ENCODE results near the gene ROR2. TPM values are rescaled to one million over a fixed set of nuclear protein-coding genes. Genes with fewer than 3 reads are reported as not detected.

ROR2 gene
- total RNA-seq, 1 donor from 2014 or later: 0.32 TPM

GRCh38 chr9:91558395-91558794 lies 391.6 kb downstream of the ROR2 start:
- intact Hi-C loops (cut with DNase I): no loop called here
- TF ChIP-seq, protein P1, sequence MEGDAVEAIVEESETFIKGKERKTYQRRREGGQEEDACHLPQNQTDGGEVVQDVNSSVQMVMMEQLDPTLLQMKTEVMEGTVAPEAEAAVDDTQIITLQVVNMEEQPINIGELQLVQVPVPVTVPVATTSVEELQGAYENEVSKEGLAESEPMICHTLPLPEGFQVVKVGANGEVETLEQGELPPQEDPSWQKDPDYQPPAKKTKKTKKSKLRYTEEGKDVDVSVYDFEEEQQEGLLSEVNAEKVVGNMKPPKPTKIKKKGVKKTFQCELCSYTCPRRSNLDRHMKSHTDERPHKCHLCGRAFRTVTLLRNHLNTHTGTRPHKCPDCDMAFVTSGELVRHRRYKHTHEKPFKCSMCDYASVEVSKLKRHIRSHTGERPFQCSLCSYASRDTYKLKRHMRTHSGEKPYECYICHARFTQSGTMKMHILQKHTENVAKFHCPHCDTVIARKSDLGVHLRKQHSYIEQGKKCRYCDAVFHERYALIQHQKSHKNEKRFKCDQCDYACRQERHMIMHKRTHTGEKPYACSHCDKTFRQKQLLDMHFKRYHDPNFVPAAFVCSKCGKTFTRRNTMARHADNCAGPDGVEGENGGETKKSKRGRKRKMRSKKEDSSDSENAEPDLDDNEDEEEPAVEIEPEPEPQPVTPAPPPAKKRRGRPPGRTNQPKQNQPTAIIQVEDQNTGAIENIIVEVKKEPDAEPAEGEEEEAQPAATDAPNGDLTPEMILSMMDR (IDR thresholded peaks at IDR 0.05): no peak
- no peak for DNase-seq (ENCODE audit: low spot score in 2 of 2)
- Histone ChIP-seq H3K27me3 (no peaks in the 10 kb centered on the region), H3K36me3 (no peaks in the 10 kb centered on the region), H3K9me3 (no peaks in the 10 kb centered on the region), H3K27ac (no peak overlapping the region), H3K4me1 (no peaks in the 10 kb centered on the region), H3K4me3 (no peak overlapping the region)

GRCh38 chr9:91557327-91557726 lies 392.7 kb downstream of the ROR2 start:
- Histone ChIP-seq H3K36me3 (no peaks in the 10 kb centered on the region), H3K9me3 (no peaks in the 10 kb centered on the region), H3K27me3 (no peaks in the 10 kb centered on the region), H3K27ac (no peak overlapping the region), H3K4me1 (no peaks in the 10 kb centered on the region), H3K4me3 (no peak overlapping the region)
- intact Hi-C loops (cut with DNase I): no loop called here
- DNase-seq (ENCODE audit: low spot score in 2 of 2): no peak
- TF ChIP-seq, protein P1 (IDR thresholded peaks at IDR 0.05): no peak

DNA sequence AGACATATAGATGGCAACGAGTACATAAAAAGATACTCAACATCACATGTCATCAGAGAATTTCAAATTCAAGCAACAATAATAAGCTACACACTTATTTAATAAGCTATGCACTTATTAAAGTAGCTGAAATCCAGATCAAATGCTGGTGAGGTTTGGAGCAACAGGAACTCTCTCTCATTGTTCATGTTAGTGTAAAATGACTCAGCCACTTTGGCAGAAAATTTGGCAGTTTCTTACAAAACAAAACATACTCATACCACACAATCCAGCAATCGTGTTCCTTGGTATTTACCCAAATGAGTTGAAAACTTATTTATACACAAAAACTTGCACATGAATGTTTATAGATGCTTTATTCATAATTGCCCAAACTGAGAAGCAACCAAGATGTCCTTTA lies 394.9 kb downstream of the ROR2 start:
- Histone ChIP-seq H3K4me3 (no peak overlapping the region), H3K36me3 (no peaks in the 10 kb centered on the region), H3K4me1 (no peaks in the 10 kb centered on the region), H3K27me3 (no peaks in the 10 kb centered on the region), H3K9me3 (no peaks in the 10 kb centered on the region), H3K27ac (no peak overlapping the region)
- intact Hi-C loops (cut with DNase I): no loop called here
- no peak for DNase-seq (ENCODE audit: low spot score in 2 of 2)
- TF ChIP-seq, protein P1 (IDR thresholded peaks at IDR 0.05): no peak

DNA sequence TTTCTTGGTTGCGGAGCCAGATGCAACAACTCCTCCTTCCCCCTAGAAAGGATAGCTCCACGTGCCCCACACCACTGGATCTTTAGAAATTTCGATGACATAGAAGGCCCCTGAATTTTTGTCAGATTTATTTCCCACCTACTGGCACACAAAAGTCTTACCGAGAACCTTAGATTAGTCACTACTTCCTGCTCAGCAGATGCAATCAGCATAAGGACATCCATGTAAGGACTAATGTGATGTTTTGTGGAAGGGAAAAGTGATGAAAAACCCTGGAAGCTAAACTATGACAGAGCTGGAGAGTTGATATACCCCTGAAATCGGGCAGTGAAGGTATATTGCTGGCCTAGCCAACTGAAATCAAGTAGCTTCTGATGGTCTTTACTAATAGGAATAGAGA lies 400.9 kb downstream of the ROR2 start:
- TF ChIP-seq, protein P1 (IDR thresholded peaks at IDR 0.05): no peak
- Histone ChIP-seq H3K27me3 (no peaks in the 10 kb centered on the region), H3K27ac (no peak overlapping the region), H3K4me1 (no peaks in the 10 kb centered on the region), H3K9me3 (no peaks in the 10 kb centered on the region), H3K4me3 (no peak overlapping the region), H3K36me3 (no peaks in the 10 kb centered on the region)
- intact Hi-C loops (cut with DNase I): no loop called here
- no peak for DNase-seq (ENCODE audit: low spot score in 2 of 2)

- H3K27me3 ChIP-seq: no peaks in the 10 kb centered on the region
- no peaks in the 10 kb centered on the region for H3K4me1 ChIP-seq
- H3K27ac ChIP-seq: peak overlapping the region in 1 of 2 donors; percentile 17
- no peaks in the 10 kb centered on the region for H3K9me3 ChIP-seq
- H3K4me3 ChIP-seq: no peak overlapping the region
- TF ChIP-seq, protein P1 (IDR thresholded peaks at IDR 0.05): no peak
- intact Hi-C loops (cut with DNase I): no loop called here
- no peak for DNase-seq (ENCODE audit: low spot score in 2 of 2)
- no peaks in the 10 kb centered on the region for H3K36me3 ChIP-seq
Observed at GRCh38 chr9:91547081-91547480, 402.9 kb downstream of the ROR2 start.

DNA sequence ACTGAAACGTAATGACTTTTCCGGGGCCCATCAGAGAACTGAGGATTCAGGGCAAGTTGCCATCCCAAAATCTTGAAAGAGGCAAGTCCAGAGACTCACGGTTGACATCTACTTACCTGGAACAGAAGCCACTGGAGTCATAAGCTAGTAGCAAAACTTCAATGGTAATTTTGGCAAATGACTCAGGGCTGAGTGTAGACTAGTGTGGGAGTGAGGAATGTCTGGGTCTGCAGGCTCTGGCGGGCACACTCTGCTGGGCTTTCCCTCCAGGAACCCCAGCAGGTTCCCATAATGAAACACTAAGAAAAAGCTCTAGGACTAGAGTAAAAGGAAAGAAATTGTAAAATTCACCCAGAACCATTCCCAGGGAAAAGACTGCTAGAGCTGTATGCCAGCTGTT lies 403.5 kb downstream of the ROR2 start:
- H3K4me3 ChIP-seq: no peak overlapping the region
- no peaks in the 10 kb centered on the region for H3K4me1 ChIP-seq
- intact Hi-C loops (cut with DNase I): no loop called here
- H3K9me3 ChIP-seq: no peaks in the 10 kb centered on the region
- no peak for DNase-seq (ENCODE audit: low spot score in 2 of 2)
- H3K27me3 ChIP-seq: no peaks in the 10 kb centered on the region
- no peaks in the 10 kb centered on the region for H3K36me3 ChIP-seq
- H3K27ac ChIP-seq: peak overlapping the region in 1 of 2 donors; percentile 17
- TF ChIP-seq, protein P1 (IDR thresholded peaks at IDR 0.05): no peak

Measured in ascending aorta (tissue), 2 donors.